Measurements from ENCODE around the gene NPEPL1. TPM values are rescaled to one million over a fixed set of nuclear protein-coding genes. Genes with fewer than 3 reads are reported as not detected.

NPEPL1 gene
- total RNA-seq, 1 donor from 2014 or later: 31.3 TPM

GRCh38 chr20:58706975-58707681 lies 14.5 kb downstream of the NPEPL1 start:
- no peak overlapping the region for H3K4me3 Mint-ChIP-seq (ENCODE audit: unreplicated experiment)
- no peak overlapping the region for H3K27ac Mint-ChIP-seq (ENCODE audit: unreplicated experiment)
- H3K4me1 Mint-ChIP-seq (ENCODE audit: low read depth): no peaks in the 10 kb centered on the region
- peaks cover 22% of the 10 kb centered on the region for H3K36me3 Mint-ChIP-seq (ENCODE audit: low read depth)
- no peaks in the 10 kb centered on the region for H3K27me3 Mint-ChIP-seq (ENCODE audit: low read depth)
- peaks cover 3% of the 10 kb centered on the region for H3K9me3 Mint-ChIP-seq (ENCODE audit: low read depth)
- peak; percentile 71 for DNase-seq (ENCODE audit: low spot score)
- TF ChIP-seq CTCF (IDR thresholded peaks at IDR 0.05): no peak

GRCh38 chr20:58707770-58708169 lies 15.2 kb downstream of the NPEPL1 start:
- H3K36me3 Mint-ChIP-seq (ENCODE audit: low read depth): peaks cover 18% of the 10 kb centered on the region
- peak; percentile 17 for DNase-seq (ENCODE audit: low spot score)
- no peaks in the 10 kb centered on the region for H3K27me3 Mint-ChIP-seq (ENCODE audit: low read depth)
- no peak overlapping the region for H3K4me3 Mint-ChIP-seq (ENCODE audit: unreplicated experiment)
- no peaks in the 10 kb centered on the region for H3K4me1 Mint-ChIP-seq (ENCODE audit: low read depth)
- TF ChIP-seq CTCF (IDR thresholded peaks at IDR 0.05): no peak
- H3K9me3 Mint-ChIP-seq (ENCODE audit: low read depth): peaks cover 3% of the 10 kb centered on the region
- no peak overlapping the region for H3K27ac Mint-ChIP-seq (ENCODE audit: unreplicated experiment)

GRCh38 chr20:58708246-58708931 lies 15.8 kb downstream of the NPEPL1 start:
- Mint-ChIP-seq H3K36me3 (ENCODE audit: low read depth) (peaks cover 13% of the 10 kb centered on the region), H3K27ac (ENCODE audit: unreplicated experiment) (no peak overlapping the region), H3K4me1 (ENCODE audit: low read depth) (no peaks in the 10 kb centered on the region), H3K9me3 (ENCODE audit: low read depth) (peaks cover 3% of the 10 kb centered on the region), H3K27me3 (ENCODE audit: low read depth) (no peaks in the 10 kb centered on the region), H3K4me3 (ENCODE audit: unreplicated experiment) (no peak overlapping the region)
- TF ChIP-seq CTCF (IDR thresholded peaks at IDR 0.05): no peak
- peak; percentile 79 for DNase-seq (ENCODE audit: low spot score)

GRCh38 chr20:58709013-58709702 lies 16.6 kb downstream of the NPEPL1 start:
- H3K4me3 Mint-ChIP-seq (ENCODE audit: unreplicated experiment): no peak overlapping the region
- DNase-seq (ENCODE audit: low spot score): no peak
- peaks cover 3% of the 10 kb centered on the region for H3K9me3 Mint-ChIP-seq (ENCODE audit: low read depth)
- no peak for TF ChIP-seq CTCF (IDR thresholded peaks at IDR 0.05)
- no peak overlapping the region for H3K27ac Mint-ChIP-seq (ENCODE audit: unreplicated experiment)
- no peaks in the 10 kb centered on the region for H3K27me3 Mint-ChIP-seq (ENCODE audit: low read depth)
- no peaks in the 10 kb centered on the region for H3K4me1 Mint-ChIP-seq (ENCODE audit: low read depth)
- H3K36me3 Mint-ChIP-seq (ENCODE audit: low read depth): peaks cover 8% of the 10 kb centered on the region

- Mint-ChIP-seq H3K4me3 (ENCODE audit: unreplicated experiment) (no peak overlapping the region), H3K4me1 (ENCODE audit: low read depth) (no peaks in the 10 kb centered on the region), H3K27me3 (ENCODE audit: low read depth) (no peaks in the 10 kb centered on the region), H3K36me3 (ENCODE audit: low read depth) (peaks cover 6% of the 10 kb centered on the region), H3K27ac (ENCODE audit: unreplicated experiment) (no peak overlapping the region), H3K9me3 (ENCODE audit: low read depth) (peaks cover under 1% of the 10 kb centered on the region)
- peak; percentile 21 for DNase-seq (ENCODE audit: low spot score)
- no peak for TF ChIP-seq CTCF (IDR thresholded peaks at IDR 0.05)
Measured at GRCh38 chr20:58709703-58710039, 17.1 kb downstream of the NPEPL1 start.
